Spinal cord (tissue), 10 donors: Measurements from ENCODE around the gene DHRS3. TPM values are rescaled to one million over a fixed set of nuclear protein-coding genes. Genes with fewer than 3 reads are reported as not detected.

Source experiments
- DNase-seq, 6 donors: peaks; one replicate each; pipeline versions ENCODE4 v3.0.0 to v3.0.0-alpha.2; 2013 to 2015; ENCODE audit warnings: low spot score in 6 of 6, low read depth in 4 of 6
- H3K27ac ChIP-seq: one replicate; pipeline ENCODE4 v1.5.1; 2013; ENCODE audit warnings: low read depth, low read length, control low read depth
- H3K27me3 ChIP-seq: one replicate; pipeline ENCODE4 v1.6.1; 2013; ENCODE audit warnings: low read length; ENCODE audit not compliant: control insufficient read depth, insufficient read depth
- H3K36me3 ChIP-seq: one replicate; pipeline ENCODE4 v1.6.1; 2013; ENCODE audit warnings: low read length; ENCODE audit not compliant: control insufficient read depth, insufficient read depth
- H3K4me1 ChIP-seq: one replicate; pipeline ENCODE4 v1.6.1; 2013; ENCODE audit warnings: low read length; ENCODE audit not compliant: control insufficient read depth, insufficient read depth
- H3K4me3 ChIP-seq: one replicate; pipeline ENCODE4 v1.5.1; 2013; ENCODE audit warnings: low read depth, low read length, control low read depth
- H3K9me3 ChIP-seq: one replicate; pipeline ENCODE4 v1.6.1; 2013; ENCODE audit warnings: low read length; ENCODE audit not compliant: control insufficient read depth, insufficient read depth
- WGBS: methylation state at CpG from one replicate; pipeline ENCODE4 v1.1.5; 2013; ENCODE audit warnings: missing lambda C conversion rate; ENCODE audit not compliant: insufficient coverage; 5-methylcytosine and 5-hydroxymethylcytosine counted together
- polyA plus RNA-seq, 2 donors: library from polyadenylated mRNA; unstranded; fragments of 120-200 nt; gene quantifications; one replicate each; pipeline ENCODE4 v1.2.1, GENCODE V29; 2013; ENCODE audit not compliant: insufficient read length in 2 of 2
- total RNA-seq, 2 donors: library from RNA; depleted of rRNA in 1 of 2; stranded (reverse); fragments of 120-200 nt in 1 of 2; fragments of >200 nt in 1 of 2; gene quantifications; one replicate each; pipeline versions ENCODE4 v1.2.3 to v1.2.4, GENCODE V29; 2013 to 2014
- donor health status: healthy.

Gene DHRS3
- total and polyA plus RNA-seq, 4 donors = 22.1 to 160 (median 73.3) TPM

- Histone ChIP-seq H3K27ac (peak overlapping the region; percentile 85), H3K9me3 (no peaks in the 10 kb centered on the region), H3K4me3 (peak overlapping the region; percentile 20), H3K27me3 (no peaks in the 10 kb centered on the region), H3K4me1 (peaks cover 79% of the 10 kb centered on the region), H3K36me3 (peaks cover 8% of the 10 kb centered on the region)
- DNase-seq = peak in 2 of 6 donors; percentile 60 to 70
- 16% methylated on average over 35 of the region's 47 CpGs for WGBS
These were observed 22.8 kb downstream of the DHRS3 start for GRCh38 chr1:12594966-12595756.

GRCh38 chr1:12594490-12594889 lies 23.5 kb downstream of the DHRS3 start:
- H3K4me1 ChIP-seq = peaks cover 73% of the 10 kb centered on the region
- no peak overlapping the region for H3K4me3 ChIP-seq

GRCh38 chr1:12593621-12594066 lies 24.4 kb downstream of the DHRS3 start:
- Histone ChIP-seq H3K27me3 (no peaks in the 10 kb centered on the region), H3K4me1 (peaks cover 64% of the 10 kb centered on the region), H3K27ac (peak overlapping the region; percentile 79), H3K4me3 (no peak overlapping the region), H3K9me3 (no peaks in the 10 kb centered on the region), H3K36me3 (peaks cover 8% of the 10 kb centered on the region)
- WGBS = 51% methylated on average over 6 of the region's 7 CpGs
- peak in 1 of 6 donors; percentile 72 for DNase-seq

More at GRCh38 chr1:12594490-12594889, 23.5 kb downstream of the DHRS3 start:
- Histone ChIP-seq H3K9me3 (no peaks in the 10 kb centered on the region), H3K36me3 (peaks cover 8% of the 10 kb centered on the region), H3K27me3 (no peaks in the 10 kb centered on the region), H3K27ac (peak overlapping the region; percentile 70)
- WGBS = 84% methylated on average over 6 of the region's 6 CpGs
- DNase-seq = no peak

GRCh38 chr1:12592496-12592895 lies 25.5 kb downstream of the DHRS3 start:
- peak overlapping the region; percentile 79 for H3K27ac ChIP-seq
- WGBS = 58% methylated on average over 7 of the region's 7 CpGs
- no peaks in the 10 kb centered on the region for H3K27me3 ChIP-seq
- no peaks in the 10 kb centered on the region for H3K9me3 ChIP-seq
- DNase-seq = no peak
- no peak overlapping the region for H3K4me3 ChIP-seq
- peaks cover 54% of the 10 kb centered on the region for H3K4me1 ChIP-seq
- peaks cover 8% of the 10 kb centered on the region for H3K36me3 ChIP-seq

- no peaks in the 10 kb centered on the region for H3K27me3 ChIP-seq
- peaks cover 8% of the 10 kb centered on the region for H3K36me3 ChIP-seq
- H3K27ac ChIP-seq = peak overlapping the region; percentile 17
- peaks cover 45% of the 10 kb centered on the region for H3K4me1 ChIP-seq
- DNase-seq = no peak
- WGBS = 84% methylated on average over 19 of the region's 19 CpGs
- no peaks in the 10 kb centered on the region for H3K9me3 ChIP-seq
- H3K4me3 ChIP-seq = no peak overlapping the region
These were observed 26.6 kb downstream of the DHRS3 start for GRCh38 chr1:12591267-12591938.

GRCh38 chr1:12588695-12589094 lies 29.3 kb downstream of the DHRS3 start:
- Histone ChIP-seq H3K4me3 (no peak overlapping the region), H3K36me3 (peaks cover 24% of the 10 kb centered on the region), H3K27ac (no peak overlapping the region), H3K9me3 (no peaks in the 10 kb centered on the region), H3K4me1 (peaks cover 21% of the 10 kb centered on the region), H3K27me3 (no peaks in the 10 kb centered on the region)
- WGBS = 49% methylated on average over 4 of the region's 8 CpGs
- DNase-seq = no peak

GRCh38 chr1:12587981-12588640 lies 29.9 kb downstream of the DHRS3 start:
- Histone ChIP-seq H3K9me3 (no peaks in the 10 kb centered on the region), H3K36me3 (peaks cover 24% of the 10 kb centered on the region), H3K4me3 (no peak overlapping the region), H3K27me3 (no peaks in the 10 kb centered on the region), H3K27ac (no peak overlapping the region), H3K4me1 (peaks cover 17% of the 10 kb centered on the region)
- no peak for DNase-seq
- WGBS = 92% methylated on average over 7 of the region's 7 CpGs

- WGBS = 83% methylated on average over 10 of the region's 19 CpGs
- H3K27ac ChIP-seq = no peak overlapping the region
- peaks cover 6% of the 10 kb centered on the region for H3K4me1 ChIP-seq
- no peaks in the 10 kb centered on the region for H3K27me3 ChIP-seq
- no peaks in the 10 kb centered on the region for H3K9me3 ChIP-seq
- H3K36me3 ChIP-seq = peaks cover 17% of the 10 kb centered on the region
- no peak overlapping the region for H3K4me3 ChIP-seq
- DNase-seq = no peak
These were observed 31.8 kb downstream of the DHRS3 start for GRCh38 chr1:12585951-12586942.

GRCh38 chr1:12585536-12585935 lies 32.5 kb downstream of the DHRS3 start:
- WGBS = 90% methylated on average over 7 of the region's 10 CpGs
- peaks cover 2% of the 10 kb centered on the region for H3K4me1 ChIP-seq
- no peak for DNase-seq

More at GRCh38 chr1:12585536-12585935, 32.5 kb downstream of the DHRS3 start:
- Histone ChIP-seq H3K27me3 (no peaks in the 10 kb centered on the region), H3K9me3 (no peaks in the 10 kb centered on the region), H3K4me3 (no peak overlapping the region), H3K27ac (no peak overlapping the region), H3K36me3 (peaks cover 16% of the 10 kb centered on the region)
